Kidney (tissue), 14 donors: ENCODE results near the gene VAT1L. TPM values are rescaled to one million over a fixed set of nuclear protein-coding genes. Genes with fewer than 3 reads are reported as not detected.

Experiments
- DNase-seq, 5 donors: peaks; one replicate each; pipeline ENCODE4 v3.0.0-alpha.2; 2013 to 2020
- FAIRE-seq: peaks from 2 replicates; lab custom pipeline; 2012; peaks lifted over from hg19 to GRCh38; lab: Jason Lieb, UNC
- H3K27ac ChIP-seq, 2 donors: one replicate each; pipeline ENCODE4 v1.7.0; 2013; ENCODE audit warnings: low read depth in 2 of 2, low read length in 2 of 2, inconsistent platforms in 1 of 2
- H3K27me3 ChIP-seq: one replicate; pipeline ENCODE4 v1.7.1; 2013; ENCODE audit warnings: low read length, inconsistent platforms; ENCODE audit not compliant: control insufficient read depth, insufficient read depth
- H3K36me3 ChIP-seq, 3 donors: one replicate each; pipeline versions ENCODE4 v1.7.0 to v1.7.1; 2013; ENCODE audit warnings: low read length in 3 of 3, control low read depth in 1 of 3, inconsistent platforms in 1 of 3; ENCODE audit not compliant: insufficient read depth in 3 of 3, control insufficient read depth in 2 of 3
- H3K4me1 ChIP-seq, 3 donors: one replicate each; pipeline versions ENCODE4 v1.7.0 to v1.7.1; 2013; ENCODE audit warnings: low read length in 3 of 3, inconsistent platforms in 1 of 3, low read depth in 1 of 3; ENCODE audit not compliant: control insufficient read depth in 2 of 3, insufficient read depth in 2 of 3
- H3K4me3 ChIP-seq, 3 donors: one replicate each; pipeline versions ENCODE4 v1.7.0 to v1.8.1; 2013; ENCODE audit warnings: low read length in 3 of 3, control low read depth in 1 of 3, inconsistent platforms in 1 of 3
- H3K9ac ChIP-seq, 3 donors: one replicate each; pipeline versions ENCODE4 v1.7.0 to v1.7.1; 2013; ENCODE audit warnings: low read length in 3 of 3, control low read depth in 1 of 3, inconsistent platforms in 1 of 3
- H3K9me3 ChIP-seq, 3 donors: one replicate each; pipeline versions ENCODE4 v1.7.0 to v1.7.1; 2013; ENCODE audit warnings: low read length in 3 of 3, control low read depth in 1 of 3, inconsistent platforms in 1 of 3; ENCODE audit not compliant: control insufficient read depth in 2 of 3, insufficient read depth in 1 of 3
- CTCF ChIP-seq: IDR thresholded peaks from 3 replicates; pipeline ENCODE4 v1.5.1; 2012; ENCODE audit warnings: mild to moderate bottlenecking, moderate library complexity, borderline replicate concordance; ENCODE audit not compliant: insufficient read depth; ENCODE audit errors: extremely low read depth
- intact Hi-C: fragments of 100-400 bp; cut with DNase I; formaldehyde crosslinking; loops from one replicate; pipeline ENCODE4 v1.11.1; 2022
- polyA plus RNA-seq: library from polyadenylated mRNA; stranded (reverse); fragments of 350-450 nt; fragmentation: Illumina TruSeq; extraction: RNeasy Lipid Tissue Mini Kit (QIAGEN cat#74804); gene quantifications from one replicate; pipeline ENCODE4 v1.2.3, GENCODE V29; 2014; ENCODE audit warnings: low read depth, low replicate concordance; ENCODE audit not compliant: insufficient read depth
- total RNA-seq: library from RNA; stranded (reverse); fragmentation: NEBNext Ultra II Directional; extraction: Animal tissue kit (Norgen Biotek cat#: 25700); gene quantifications from one replicate; pipeline ENCODE4 v1.2.1, GENCODE V29; 2021
- donor health status: control.
- donor health status: control.
- donor health status: control.
- donor health status: control.
- donor health status: control.
- donor health status: DM: yes; HTN: yes; CAD: no.
- donor health status: Normal renal cell carcinoma (clear cell type).

VAT1L gene
- total and polyA plus RNA-seq, 2 donors from 2014 or later, result 0.85 to 4.5 TPM

GRCh38 chr16:77863250-77863649 is 74.9 kb downstream of the VAT1L start:
- Histone ChIP-seq H3K27ac (no peak overlapping the region), H3K4me1 (no peaks in the 10 kb centered on the region), H3K27me3 (no peaks in the 10 kb centered on the region), H3K4me3 (no peak overlapping the region), H3K9me3 (no peaks in the 10 kb centered on the region), H3K9ac (no peak overlapping the region), H3K36me3 (no peaks in the 10 kb centered on the region)
- TF ChIP-seq CTCF, result no peak
- DNase-seq (no peak), FAIRE-seq (no peak)
- intact Hi-C loops, result no loop called here

DNA sequence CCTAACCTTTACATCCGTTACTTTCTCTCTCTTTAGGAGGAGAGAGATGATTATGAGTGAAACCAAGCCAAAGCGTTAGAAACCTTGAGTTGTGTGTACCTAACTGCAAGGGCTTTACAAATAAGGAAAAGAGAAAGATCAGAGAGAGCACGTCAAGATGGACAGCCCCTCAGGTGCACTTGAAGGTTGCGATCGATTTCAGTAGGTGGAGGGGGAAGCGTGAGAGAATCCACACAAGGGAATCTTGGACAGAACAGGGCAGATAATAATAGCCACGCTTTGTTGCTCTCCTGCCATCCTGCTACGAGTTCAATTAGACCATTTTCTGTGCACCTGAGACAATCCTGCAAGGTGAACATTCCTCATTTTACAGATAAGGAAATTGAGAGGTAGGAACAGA is 78.4 kb downstream of the VAT1L start:
- intact Hi-C loops, result no loop called here
- no peak for TF ChIP-seq CTCF
- no peak overlapping the region for H3K9ac ChIP-seq
- no peaks in the 10 kb centered on the region for H3K9me3 ChIP-seq
- no peak for DNase-seq
- no peaks in the 10 kb centered on the region for H3K4me1 ChIP-seq
- no peaks in the 10 kb centered on the region for H3K27me3 ChIP-seq
- H3K36me3 ChIP-seq, result no peaks in the 10 kb centered on the region
- H3K4me3 ChIP-seq, result no peak overlapping the region
- no peak overlapping the region for H3K27ac ChIP-seq
- FAIRE-seq, result no peak

- Histone ChIP-seq H3K4me3 (no peak overlapping the region), H3K4me1 (no peaks in the 10 kb centered on the region), H3K36me3 (no peaks in the 10 kb centered on the region), H3K9me3 (no peaks in the 10 kb centered on the region), H3K27ac (no peak overlapping the region), H3K9ac (no peak overlapping the region), H3K27me3 (no peaks in the 10 kb centered on the region)
- DNase-seq (no peak), FAIRE-seq (no peak)
- intact Hi-C loops, result no loop called here
- TF ChIP-seq CTCF, result no peak
Observed at GRCh38 chr16:77868052-77868451, 79.7 kb downstream of the VAT1L start.

GRCh38 chr16:77868478-77868877 is 80.1 kb downstream of the VAT1L start:
- Histone ChIP-seq H3K9me3 (no peaks in the 10 kb centered on the region), H3K4me3 (no peak overlapping the region), H3K27ac (no peak overlapping the region), H3K36me3 (no peaks in the 10 kb centered on the region), H3K4me1 (no peaks in the 10 kb centered on the region), H3K9ac (no peak overlapping the region), H3K27me3 (no peaks in the 10 kb centered on the region)
- no peak for TF ChIP-seq CTCF
- DNase-seq (no peak), FAIRE-seq (no peak)
- intact Hi-C loops, result no loop called here
